ENCODE data around the gene PCSK9.

DNA sequence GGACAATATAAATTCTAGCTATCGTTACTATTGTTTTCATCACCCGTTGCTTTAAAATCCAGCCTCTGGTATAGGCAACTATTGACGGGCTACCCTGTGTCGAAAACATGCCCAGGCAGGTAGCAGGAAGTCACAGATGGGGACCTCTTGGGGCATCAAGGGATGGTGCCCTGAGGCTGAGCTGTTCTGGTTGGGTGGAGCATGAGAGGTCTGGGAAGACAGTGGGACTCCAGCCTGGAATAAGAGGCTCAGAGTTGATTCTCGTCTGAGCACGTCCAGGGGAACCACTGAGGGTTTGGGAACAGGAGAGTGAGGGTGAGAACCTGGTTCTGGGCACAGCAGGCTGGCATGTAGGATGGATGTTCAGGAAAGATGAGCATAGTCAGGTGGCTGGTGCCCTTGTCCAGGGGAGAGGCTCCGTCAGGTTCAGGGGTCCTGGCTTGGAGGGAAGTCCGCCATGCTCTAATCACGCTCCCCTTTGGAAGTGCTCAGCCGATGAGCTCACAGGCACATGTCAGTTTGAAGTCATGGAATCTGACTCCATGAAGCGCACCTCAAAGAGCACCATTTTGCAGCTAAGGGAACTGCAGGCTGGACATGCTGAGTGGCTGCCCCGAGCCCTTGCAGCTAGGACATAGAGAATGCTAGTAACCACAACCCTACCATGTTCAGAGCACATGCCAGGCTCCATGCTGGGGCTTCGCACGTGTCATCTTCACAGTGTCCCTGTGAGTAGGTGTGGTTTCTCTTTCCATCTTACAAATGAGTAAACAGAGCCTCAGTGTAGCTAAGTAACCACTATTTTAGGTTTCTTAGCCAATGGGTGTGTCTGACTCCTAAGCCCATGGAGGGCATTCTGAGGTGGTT, 21.0 kb downstream of the PCSK9 start:
- TF ChIP-seq, protein P1, sequence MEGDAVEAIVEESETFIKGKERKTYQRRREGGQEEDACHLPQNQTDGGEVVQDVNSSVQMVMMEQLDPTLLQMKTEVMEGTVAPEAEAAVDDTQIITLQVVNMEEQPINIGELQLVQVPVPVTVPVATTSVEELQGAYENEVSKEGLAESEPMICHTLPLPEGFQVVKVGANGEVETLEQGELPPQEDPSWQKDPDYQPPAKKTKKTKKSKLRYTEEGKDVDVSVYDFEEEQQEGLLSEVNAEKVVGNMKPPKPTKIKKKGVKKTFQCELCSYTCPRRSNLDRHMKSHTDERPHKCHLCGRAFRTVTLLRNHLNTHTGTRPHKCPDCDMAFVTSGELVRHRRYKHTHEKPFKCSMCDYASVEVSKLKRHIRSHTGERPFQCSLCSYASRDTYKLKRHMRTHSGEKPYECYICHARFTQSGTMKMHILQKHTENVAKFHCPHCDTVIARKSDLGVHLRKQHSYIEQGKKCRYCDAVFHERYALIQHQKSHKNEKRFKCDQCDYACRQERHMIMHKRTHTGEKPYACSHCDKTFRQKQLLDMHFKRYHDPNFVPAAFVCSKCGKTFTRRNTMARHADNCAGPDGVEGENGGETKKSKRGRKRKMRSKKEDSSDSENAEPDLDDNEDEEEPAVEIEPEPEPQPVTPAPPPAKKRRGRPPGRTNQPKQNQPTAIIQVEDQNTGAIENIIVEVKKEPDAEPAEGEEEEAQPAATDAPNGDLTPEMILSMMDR (IDR thresholded peaks at IDR 0.05), result no peak
- no peak for TF ChIP-seq POLR2A (IDR thresholded peaks at IDR 0.05)
